Measurements from ENCODE around the gene RASD2.

DNA sequence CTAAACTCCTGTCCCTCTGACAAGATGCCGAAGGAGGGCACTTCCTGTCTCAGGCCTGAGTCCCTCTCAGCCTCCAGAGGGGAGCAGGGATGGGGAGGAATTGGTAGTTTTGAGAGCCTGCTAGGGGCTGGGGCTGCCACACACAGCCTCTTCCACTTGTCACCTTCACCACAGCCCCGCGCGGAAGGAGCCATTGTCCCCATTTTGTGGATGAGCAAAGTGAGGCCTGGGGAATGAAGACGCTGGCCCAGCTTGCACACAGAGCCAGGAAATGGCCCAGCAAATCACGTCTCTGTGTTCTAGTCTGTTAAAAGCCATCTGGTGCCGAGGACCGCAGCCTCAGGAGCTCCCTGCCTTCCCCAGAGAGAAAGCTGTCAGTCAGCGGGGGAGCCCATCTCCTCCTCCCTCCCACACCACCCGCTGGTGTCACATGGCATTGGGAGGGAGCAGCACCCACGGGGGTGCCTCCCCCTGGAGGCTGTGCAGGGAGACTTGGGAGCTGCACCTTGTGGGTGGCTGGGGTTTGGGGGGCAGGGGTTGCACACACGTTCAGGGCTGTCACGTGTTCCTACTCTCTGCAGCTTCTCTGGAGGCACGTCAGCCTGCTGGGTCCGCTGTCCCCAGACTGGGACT, 34.6 kb downstream of the RASD2 start:
- no peak for TF ChIP-seq POLR2A (IDR thresholded peaks at IDR 0.05)
- TF ChIP-seq POLR2AphosphoS5 (IDR thresholded peaks at IDR 0.05): no peak
- TF ChIP-seq, protein P1, sequence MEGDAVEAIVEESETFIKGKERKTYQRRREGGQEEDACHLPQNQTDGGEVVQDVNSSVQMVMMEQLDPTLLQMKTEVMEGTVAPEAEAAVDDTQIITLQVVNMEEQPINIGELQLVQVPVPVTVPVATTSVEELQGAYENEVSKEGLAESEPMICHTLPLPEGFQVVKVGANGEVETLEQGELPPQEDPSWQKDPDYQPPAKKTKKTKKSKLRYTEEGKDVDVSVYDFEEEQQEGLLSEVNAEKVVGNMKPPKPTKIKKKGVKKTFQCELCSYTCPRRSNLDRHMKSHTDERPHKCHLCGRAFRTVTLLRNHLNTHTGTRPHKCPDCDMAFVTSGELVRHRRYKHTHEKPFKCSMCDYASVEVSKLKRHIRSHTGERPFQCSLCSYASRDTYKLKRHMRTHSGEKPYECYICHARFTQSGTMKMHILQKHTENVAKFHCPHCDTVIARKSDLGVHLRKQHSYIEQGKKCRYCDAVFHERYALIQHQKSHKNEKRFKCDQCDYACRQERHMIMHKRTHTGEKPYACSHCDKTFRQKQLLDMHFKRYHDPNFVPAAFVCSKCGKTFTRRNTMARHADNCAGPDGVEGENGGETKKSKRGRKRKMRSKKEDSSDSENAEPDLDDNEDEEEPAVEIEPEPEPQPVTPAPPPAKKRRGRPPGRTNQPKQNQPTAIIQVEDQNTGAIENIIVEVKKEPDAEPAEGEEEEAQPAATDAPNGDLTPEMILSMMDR (IDR thresholded peaks at IDR 0.05 in 8 of 11, conservative IDR thresholded peaks at IDR 0.05 in 3 of 11): no peak
